Activated CD4-positive, alpha-beta T cell treated with anti-CD3 and anti-CD28 coated beads, Interleukin-2, amount 10 ng/mL, durations not matched to agents 7 days and 5 days (primary cell): Measurements from ENCODE around the gene MDK. TPM values are rescaled to one million over a fixed set of nuclear protein-coding genes. Genes with fewer than 3 reads are reported as not detected.

Experiments
- CTCF ChIA-PET: fragments of 350-600 bp; sonication (Branson Sonifier 250); formaldehyde crosslinking; loops from one replicate; lab custom pipeline; 2021; ENCODE audit warnings: antibody characterized with exemption; lab: Charles Lee
- POLR2A ChIA-PET: fragments of 350-600 bp; sonication (Branson Sonifier 250); formaldehyde crosslinking; loops from one replicate; lab custom pipeline; 2021; ENCODE audit warnings: antibody characterized with exemption; lab: Charles Lee
- DNase-seq: peaks from one replicate; pipeline ENCODE4 v3.0.0-alpha.2; 2020
- H3K27ac Mint-ChIP-seq: one replicate; pipeline ENCODE4 v1.8.0; 2021; ENCODE audit warnings: mild to moderate bottlenecking, moderate library complexity, mixed read lengths
- H3K27me3 Mint-ChIP-seq: one replicate; pipeline ENCODE4 v1.8.0; 2021; ENCODE audit warnings: mixed read lengths
- H3K36me3 Mint-ChIP-seq: one replicate; pipeline ENCODE4 v1.8.0; 2021; ENCODE audit warnings: low read depth, mixed read lengths
- H3K4me1 Mint-ChIP-seq: one replicate; pipeline ENCODE4 v1.8.0; 2021; ENCODE audit warnings: mixed read lengths
- H3K4me3 Mint-ChIP-seq: one replicate; pipeline ENCODE4 v1.8.0; 2021; ENCODE audit warnings: mild to moderate bottlenecking, moderate library complexity, mixed read lengths
- H3K9me3 Mint-ChIP-seq: one replicate; pipeline ENCODE4 v1.8.0; 2021; ENCODE audit warnings: mixed read lengths
- total RNA-seq, 2 experiments: library from RNA; stranded (reverse); gene quantifications; one replicate each; pipeline ENCODE4 v1.2.3, GENCODE V29; 2021

Gene MDK
- total RNA-seq, 2 experiments from 2014 or later, result 8.2 to 10.5 TPM

- no peak for DNase-seq
- POLR2A ChIA-PET, result no interaction called here
- H3K4me3 Mint-ChIP-seq, result no peak overlapping the region
- H3K9me3 Mint-ChIP-seq, result no peaks in the 10 kb centered on the region
- H3K4me1 Mint-ChIP-seq, result peaks cover 25% of the 10 kb centered on the region
- peaks cover 65% of the 10 kb centered on the region for H3K27me3 Mint-ChIP-seq
- peaks cover 2% of the 10 kb centered on the region for H3K36me3 Mint-ChIP-seq
- H3K27ac Mint-ChIP-seq, result no peak overlapping the region
- CTCF ChIA-PET, result interaction anchor here (1.0 to 3.0 kb wide), 9 partner anchors 13 to 140 kb away, joined by 3 to 9 read pairs (median 4); no protein-coding TSS in a partner anchor
Observed at GRCh38 chr11:46388619-46389449, 7.4 kb downstream of the MDK start.

- Mint-ChIP-seq H3K4me3 (peak overlapping the region; percentile 27), H3K9me3 (no peaks in the 10 kb centered on the region), H3K27me3 (peaks cover 65% of the 10 kb centered on the region), H3K36me3 (peaks cover 2% of the 10 kb centered on the region), H3K27ac (no peak overlapping the region), H3K4me1 (peaks cover 25% of the 10 kb centered on the region)
- CTCF ChIA-PET, result interaction anchor here (0.7 to 3.0 kb wide), 8 partner anchors 12 to 117 kb away, joined by 3 to 9 read pairs (median 4); no protein-coding TSS in a partner anchor
- POLR2A ChIA-PET, result no interaction called here
- DNase-seq, result peak; percentile 52
Observed at GRCh38 chr11:46389450-46390330, 8.2 kb downstream of the MDK start.

GRCh38 chr11:46390331-46391171, 9.1 kb downstream of the MDK start:
- Mint-ChIP-seq H3K27ac (no peak overlapping the region), H3K36me3 (peaks cover 2% of the 10 kb centered on the region), H3K27me3 (peaks cover 62% of the 10 kb centered on the region), H3K4me3 (peak overlapping the region; percentile 43), H3K4me1 (peaks cover 25% of the 10 kb centered on the region), H3K9me3 (no peaks in the 10 kb centered on the region)
- CTCF ChIA-PET, result interaction anchor here (0.7 to 1.9 kb wide), 8 partner anchors 11 to 152 kb away, joined by 3 to 7 read pairs (median 3); no protein-coding TSS in a partner anchor
- POLR2A ChIA-PET, result no interaction called here
- DNase-seq, result no peak

GRCh38 chr11:46391186-46391577, 9.7 kb downstream of the MDK start:
- no peak overlapping the region for H3K4me3 Mint-ChIP-seq
- H3K27ac Mint-ChIP-seq, result no peak overlapping the region
- H3K27me3 Mint-ChIP-seq, result peaks cover 59% of the 10 kb centered on the region
- ChIA-PET POLR2A (interaction anchor here (0.5 kb wide), 1 partner anchor 251 kb away, joined by 6 read pairs; no protein-coding TSS in a partner anchor), CTCF (interaction anchor here (0.9 to 2.0 kb wide), 6 partner anchors 11 to 153 kb away, joined by 3 to 10 read pairs (median 4); no protein-coding TSS in a partner anchor)
- H3K9me3 Mint-ChIP-seq, result no peaks in the 10 kb centered on the region
- DNase-seq, result no peak
- H3K36me3 Mint-ChIP-seq, result peaks cover 2% of the 10 kb centered on the region
- peaks cover 25% of the 10 kb centered on the region for H3K4me1 Mint-ChIP-seq

- POLR2A ChIA-PET, result interaction anchor here (0.5 kb wide), 1 partner anchor 250 kb away, joined by 6 read pairs; no protein-coding TSS in a partner anchor
- no peak within 1 kb of the TSS for H3K27ac Mint-ChIP-seq
- no peaks in the 10 kb centered on the region for H3K9me3 Mint-ChIP-seq
- H3K27me3 Mint-ChIP-seq, result peaks cover 53% of the 10 kb centered on the region
- CTCF ChIA-PET, result interaction anchor here (0.7 to 2.0 kb wide), 12 partner anchors 8 to 194 kb away, joined by 3 to 10 read pairs (median 4); no protein-coding TSS in a partner anchor
- no peak for DNase-seq
- H3K4me1 Mint-ChIP-seq, result peaks cover 25% of the 10 kb centered on the region
- H3K4me3 Mint-ChIP-seq, result peak within 1 kb of the TSS; percentile 59
- H3K36me3 Mint-ChIP-seq, result peaks cover 4% of the 10 kb centered on the region
Observed at GRCh38 chr11:46391578-46392420, 10.3 kb downstream of the MDK start, which contains the start of gene CHRM4. CHRM4 (minus strand) TSS chr11:46391776; CDS start chr11:46386557, 5,219 bp downstream.

GRCh38 chr11:46392421-46393230, 11.2 kb downstream of the MDK start:
- Mint-ChIP-seq H3K36me3 (peaks cover 9% of the 10 kb centered on the region), H3K9me3 (no peaks in the 10 kb centered on the region), H3K4me3 (peak overlapping the region; percentile 59), H3K27me3 (peaks cover 47% of the 10 kb centered on the region), H3K27ac (no peak overlapping the region), H3K4me1 (peaks cover 21% of the 10 kb centered on the region)
- CTCF ChIA-PET, result interaction anchor here (0.5 to 2.0 kb wide), 14 partner anchors 9 to 809 kb away, joined by 3 to 10 read pairs (median 4); partner anchors contain the start of genes ATG13 and HARBI1
- peak; percentile 78 for DNase-seq
- POLR2A ChIA-PET, result no interaction called here

- ChIA-PET CTCF (interaction anchor here (0.5 to 2.0 kb wide), 8 partner anchors 9 to 808 kb away, joined by 3 to 10 read pairs (median 4); partner anchors contain the start of genes ATG13 and HARBI1), POLR2A (no interaction called here)
- Mint-ChIP-seq H3K27me3 (peaks cover 43% of the 10 kb centered on the region), H3K9me3 (no peaks in the 10 kb centered on the region), H3K4me3 (peak overlapping the region; percentile 59), H3K36me3 (peaks cover 13% of the 10 kb centered on the region), H3K27ac (no peak overlapping the region), H3K4me1 (peaks cover 17% of the 10 kb centered on the region)
- DNase-seq, result no peak
Observed at GRCh38 chr11:46393231-46393616, 11.8 kb downstream of the MDK start.

- no peak overlapping the region for H3K27ac Mint-ChIP-seq
- no peak for DNase-seq
- H3K4me3 Mint-ChIP-seq, result no peak overlapping the region
- peaks cover 37% of the 10 kb centered on the region for H3K27me3 Mint-ChIP-seq
- H3K4me1 Mint-ChIP-seq, result peaks cover 13% of the 10 kb centered on the region
- peaks cover 13% of the 10 kb centered on the region for H3K36me3 Mint-ChIP-seq
- H3K9me3 Mint-ChIP-seq, result no peaks in the 10 kb centered on the region
- ChIA-PET POLR2A (no interaction called here), CTCF (interaction anchor here (1.5 to 2.0 kb wide), 2 partner anchors 20 to 224 kb away, joined by 4 read pairs; partner anchors contain the start of genes ATG13 and HARBI1)
Observed at GRCh38 chr11:46393759-46394158, 12.3 kb downstream of the MDK start.

GRCh38 chr11:46397526-46397925, 16.1 kb downstream of the MDK start:
- peak overlapping the region; percentile 69 for H3K27ac Mint-ChIP-seq
- no peak for DNase-seq
- POLR2A ChIA-PET, result no interaction called here
- H3K9me3 Mint-ChIP-seq, result no peaks in the 10 kb centered on the region
- H3K27me3 Mint-ChIP-seq, result peaks cover 14% of the 10 kb centered on the region
- H3K4me3 Mint-ChIP-seq, result no peak overlapping the region
- peaks cover 7% of the 10 kb centered on the region for H3K4me1 Mint-ChIP-seq
- H3K36me3 Mint-ChIP-seq, result peaks cover 13% of the 10 kb centered on the region
- CTCF ChIA-PET, result interaction anchor here (1.4 kb wide), 1 partner anchor 18 kb away, joined by 3 read pairs; no protein-coding TSS in a partner anchor
